Activated CD4-positive, CD25-positive, alpha-beta regulatory T cell (primary cell): ENCODE data around the gene NELFCD.
"Not testable (repeated sequence)": the region's sequence is repeated elsewhere in the genome, so short reads cannot be mapped to it uniquely, and the experiment has no call there.

ENCODE experiments used
- DNase-seq, 4 experiments: peaks; one replicate each; lab custom pipeline; 2025; lab: John Stamatoyannopoulos, UW

The NELFCD gene

GRCh38 chr20:58973179-58973578, 7.9 kb upstream of the NELFCD start:
- DNase-seq: no peak

GRCh38 chr20:58973866-58974265, 7.2 kb upstream of the NELFCD start:
- DNase-seq: no peak

- DNase-seq: no peak
These were observed 5.7 kb upstream of the NELFCD start for GRCh38 chr20:58975353-58975752.

GRCh38 chr20:58976061-58976730, 4.9 kb upstream of the NELFCD start:
- no peak for DNase-seq

GRCh38 chr20:58978351-58979190, 2.5 kb upstream of the NELFCD start:
- DNase-seq: no peak

GRCh38 chr20:58981628-58982364, 740 bp downstream of the NELFCD start:
- DNase-seq: no peak

GRCh38 chr20:58982406-58983114, 1.5 kb downstream of the NELFCD start:
- DNase-seq: no peak

- DNase-seq: not testable (repeated sequence)
These were observed 2.0 kb downstream of the NELFCD start for GRCh38 chr20:58983115-58983468.

- DNase-seq: no peak
These were observed 3.6 kb downstream of the NELFCD start for GRCh38 chr20:58984691-58985090.

GRCh38 chr20:58985656-58986055, 4.6 kb downstream of the NELFCD start:
- no peak for DNase-seq

GRCh38 chr20:58986286-58986967, 5.4 kb downstream of the NELFCD start:
- DNase-seq: no peak

GRCh38 chr20:58986968-58987517, 6.0 kb downstream of the NELFCD start:
- no peak for DNase-seq

- DNase-seq: no peak
These were observed 6.9 kb downstream of the NELFCD start for GRCh38 chr20:58987790-58988564.

- DNase-seq: no peak
These were observed 7.5 kb downstream of the NELFCD start for GRCh38 chr20:58988565-58988882.

- DNase-seq: no peak
These were observed 8.1 kb downstream of the NELFCD start for GRCh38 chr20:58989196-58989595.

GRCh38 chr20:58990651-58991445, 9.8 kb downstream of the NELFCD start:
- no peak for DNase-seq

GRCh38 chr20:58991715-58992114, 10.7 kb downstream of the NELFCD start:
- DNase-seq: no peak

- no peak for DNase-seq
These were observed 11.9 kb downstream of the NELFCD start for GRCh38 chr20:58992911-58993310.

GRCh38 chr20:58993332-58994248, 12.5 kb downstream of the NELFCD start:
- DNase-seq: no peak
